ENCODE results near the gene POP4.

GRCh38 chr19:29664753-29665214, 58.7 kb downstream of the POP4 start:
- TF ChIP-seq POLR2AphosphoS5 (IDR thresholded peaks at IDR 0.05; ENCODE audit: control insufficient read depth, insufficient read depth, low read depth, low read length) (no peak), ZKSCAN3 (CRISPR knock-in tag; IDR thresholded peaks at IDR 0.05) (no peak), ZNF146 (CRISPR knock-in tag; IDR thresholded peaks at IDR 0.05; ENCODE audit: unreplicated experiment) (no peak), EZH2 (IDR thresholded peaks at IDR 0.05; ENCODE audit: borderline replicate concordance, low read depth, low read length) (no peak), SMARCC2 (IDR thresholded peaks at IDR 0.05; ENCODE audit: low read depth) (no peak), ZNF398 (CRISPR knock-in tag; IDR thresholded peaks at IDR 0.05) (no peak), DPF2 (IDR thresholded peaks at IDR 0.05) (no peak)
- TF ChIP-seq, protein P1, sequence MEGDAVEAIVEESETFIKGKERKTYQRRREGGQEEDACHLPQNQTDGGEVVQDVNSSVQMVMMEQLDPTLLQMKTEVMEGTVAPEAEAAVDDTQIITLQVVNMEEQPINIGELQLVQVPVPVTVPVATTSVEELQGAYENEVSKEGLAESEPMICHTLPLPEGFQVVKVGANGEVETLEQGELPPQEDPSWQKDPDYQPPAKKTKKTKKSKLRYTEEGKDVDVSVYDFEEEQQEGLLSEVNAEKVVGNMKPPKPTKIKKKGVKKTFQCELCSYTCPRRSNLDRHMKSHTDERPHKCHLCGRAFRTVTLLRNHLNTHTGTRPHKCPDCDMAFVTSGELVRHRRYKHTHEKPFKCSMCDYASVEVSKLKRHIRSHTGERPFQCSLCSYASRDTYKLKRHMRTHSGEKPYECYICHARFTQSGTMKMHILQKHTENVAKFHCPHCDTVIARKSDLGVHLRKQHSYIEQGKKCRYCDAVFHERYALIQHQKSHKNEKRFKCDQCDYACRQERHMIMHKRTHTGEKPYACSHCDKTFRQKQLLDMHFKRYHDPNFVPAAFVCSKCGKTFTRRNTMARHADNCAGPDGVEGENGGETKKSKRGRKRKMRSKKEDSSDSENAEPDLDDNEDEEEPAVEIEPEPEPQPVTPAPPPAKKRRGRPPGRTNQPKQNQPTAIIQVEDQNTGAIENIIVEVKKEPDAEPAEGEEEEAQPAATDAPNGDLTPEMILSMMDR (IDR thresholded peaks at IDR 0.05 in 2 of 3, conservative IDR thresholded peaks at IDR 0.05 in 1 of 3; ENCODE audit: insufficient read depth in 2 of 3, low read depth in 1 of 3, low read length in 3 of 3), result peak in 1 of 3 experiments; percentile 24; a peak in 1 of 6 replicates
- TF ChIP-seq, protein P2, sequence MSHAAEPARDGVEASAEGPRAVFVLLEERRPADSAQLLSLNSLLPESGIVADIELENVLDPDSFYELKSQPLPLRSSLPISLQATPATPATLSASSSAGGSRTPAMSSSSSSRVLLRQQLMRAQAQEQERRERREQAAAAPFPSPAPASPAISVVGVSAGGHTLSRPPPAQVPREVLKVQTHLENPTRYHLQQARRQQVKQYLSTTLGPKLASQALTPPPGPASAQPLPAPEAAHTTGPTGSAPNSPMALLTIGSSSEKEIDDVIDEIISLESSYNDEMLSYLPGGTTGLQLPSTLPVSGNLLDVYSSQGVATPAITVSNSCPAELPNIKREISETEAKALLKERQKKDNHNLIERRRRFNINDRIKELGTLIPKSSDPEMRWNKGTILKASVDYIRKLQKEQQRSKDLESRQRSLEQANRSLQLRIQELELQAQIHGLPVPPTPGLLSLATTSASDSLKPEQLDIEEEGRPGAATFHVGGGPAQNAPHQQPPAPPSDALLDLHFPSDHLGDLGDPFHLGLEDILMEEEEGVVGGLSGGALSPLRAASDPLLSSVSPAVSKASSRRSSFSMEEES (CRISPR knock-in tag; IDR thresholded peaks at IDR 0.05), result no peak

All from K562 (cell line).